ENCODE data around the gene GTSE1.

DNA sequence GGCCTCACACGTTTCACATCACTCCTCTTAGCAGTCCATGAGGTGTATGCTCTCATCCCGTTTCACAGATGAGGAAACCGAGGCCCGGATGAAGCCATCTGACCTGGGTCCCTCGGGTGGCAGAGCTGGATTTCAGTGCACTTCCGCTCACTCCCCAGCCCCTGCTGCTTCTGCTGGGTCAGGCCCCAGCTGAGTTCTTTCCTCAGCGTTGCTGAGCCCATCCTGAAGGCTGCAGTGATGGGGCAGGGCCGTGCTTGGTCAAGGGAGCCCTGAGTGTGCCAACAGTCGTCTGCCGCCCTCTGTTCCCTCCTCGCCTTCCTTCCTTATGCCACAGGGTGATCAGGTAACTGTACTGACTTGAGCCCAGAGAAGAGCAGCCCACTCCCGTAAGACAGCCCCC is 51.0 kb downstream of the GTSE1 start:
- TF ChIP-seq CTCF (IDR thresholded peaks at IDR 0.05) (no peak), ZFX (IDR thresholded peaks at IDR 0.05; ENCODE audit: borderline replicate concordance) (no peak)
